Panc1 (cell line): Measurements from ENCODE around the gene MPPED1. TPM values are rescaled to one million over a fixed set of nuclear protein-coding genes. Genes with fewer than 3 reads are reported as not detected.

Experiments
- ATAC-seq: fragments of 200-7000 bp; cut with Tn5 transposase; 2 replicates; pipeline ENCODE4 v1.9.1; 2020; ENCODE audit warnings: mild to moderate bottlenecking, moderate library complexity
- BruUV-seq: library from RNA; stranded (reverse); fragments of 400-500 nt; replicated peaks from 2 replicates; lab custom pipeline; 2021; lab: Mats Ljungman, UMichigan
- CTCF ChIA-PET: fragments of 300-600 bp; sonication (Branson Sonifier 250); formaldehyde crosslinking; loops from one replicate; lab custom pipeline; 2022; ENCODE audit warnings: antibody characterized with exemption; lab: Charles Lee
- POLR2A ChIA-PET: fragments of 300-600 bp; sonication (Branson Sonifier 250); formaldehyde crosslinking; loops from one replicate; lab custom pipeline; 2022; ENCODE audit warnings: antibody characterized with exemption; lab: Charles Lee
- DNase-seq: peaks from one replicate; pipeline ENCODE4 v3.0.0-alpha.2; 2010; ENCODE audit warnings: low read depth, low spot score
- H3K27ac ChIP-seq: 2 replicates; pipeline ENCODE4 v1.5.1; 2011; ENCODE audit warnings: mild to moderate bottlenecking, low read length, inconsistent platforms
- H3K27me3 ChIP-seq: fragments of 200-500 bp; sonication (Bioruptor generic); 2 replicates; pipeline ENCODE4 v1.6.0; 2014; ENCODE audit warnings: low read length, inconsistent platforms; ENCODE audit not compliant: control insufficient read depth, insufficient read depth
- H3K36me3 ChIP-seq: fragments of 200-500 bp; sonication (Bioruptor generic); 2 replicates; pipeline ENCODE4 v1.5.1; 2014; ENCODE audit warnings: inconsistent platforms, mild to moderate bottlenecking, low read length, moderate library complexity; ENCODE audit not compliant: control insufficient read depth, insufficient read depth
- H3K4me1 ChIP-seq: 2 replicates; pipeline ENCODE4 v1.5.1; 2011; ENCODE audit warnings: inconsistent platforms, mild to moderate bottlenecking, low read length, moderate library complexity; ENCODE audit not compliant: control insufficient read depth, insufficient read depth
- H3K4me3 ChIP-seq, 2 experiments: 2 replicates each; pipeline ENCODE4 v1.5.1; 2011 to 2012; ENCODE audit warnings: low read depth in 2 of 2, low read length in 2 of 2, mild to moderate bottlenecking in 2 of 2, inconsistent platforms in 1 of 2, moderate library complexity in 1 of 2
- H3K9me3 ChIP-seq: fragments of 200-500 bp; sonication (Bioruptor generic); 2 replicates; pipeline ENCODE4 v1.5.1; 2014; ENCODE audit warnings: low read depth, mild to moderate bottlenecking, inconsistent platforms, low read length, moderate library complexity; ENCODE audit not compliant: control insufficient read depth, insufficient read depth
- CTCF ChIP-seq: fragments of 450-650 bp; IDR thresholded peaks from 2 replicates; pipeline ENCODE4 v1.5.1; 2017; ENCODE audit warnings: mild to moderate bottlenecking
- POLR2AphosphoS5 ChIP-seq: IDR thresholded peaks from 2 replicates; pipeline ENCODE4 v1.6.1; 2012; ENCODE audit warnings: mild to moderate bottlenecking, low read depth, low read length, moderate library complexity
- REST ChIP-seq, 2 experiments: IDR thresholded peaks; 2 replicates each; pipeline ENCODE4 v1.6.1; 2011 to 2012; ENCODE audit warnings: low read depth in 2 of 2, control low read depth in 1 of 2, low read length in 1 of 2, mild to moderate bottlenecking in 1 of 2, moderate library complexity in 1 of 2; ENCODE audit not compliant: insufficient read depth in 1 of 2
- SIN3A ChIP-seq: IDR thresholded peaks from 2 replicates; pipeline ENCODE4 v1.6.1; 2012; ENCODE audit warnings: low read depth, mild to moderate bottlenecking, low read length, moderate library complexity, borderline replicate concordance; ENCODE audit not compliant: insufficient read depth
- TCF7L2 ChIP-seq: IDR thresholded peaks from 2 replicates; pipeline ENCODE4 v1.6.1; 2011; ENCODE audit warnings: mild to moderate bottlenecking, low read depth, low read length, inconsistent platforms
- in situ Hi-C: cut with HindIII; loops from 2 replicates; pipeline ENCODE4 v1.10.0; 2016; ENCODE audit warnings: low sequenced_read_pairs, low pct_unique_long_range_greater_than_20kb
- intact Hi-C: fragments of 100-400 bp; cut with micrococcal nuclease; formaldehyde crosslinking; loops from one replicate; pipeline ENCODE4 v1.10.0; 2022; ENCODE audit not compliant: unreplicated experiment
- total RNA-seq: library from RNA; stranded (reverse); gene quantifications from one replicate; pipeline ENCODE4 v1.2.1, GENCODE V29; 2021; ENCODE audit not compliant: unreplicated experiment

Gene MPPED1
- total RNA-seq, 1 experiment from 2014 or later, result not detected

- Histone ChIP-seq H3K9me3 (no peaks in the 10 kb centered on the region), H3K4me3 (no peak overlapping the region), H3K36me3 (no peaks in the 10 kb centered on the region), H3K27ac (no peak overlapping the region), H3K4me1 (no peaks in the 10 kb centered on the region), H3K27me3 (no peaks in the 10 kb centered on the region)
- BruUV-seq, result no TSS peak
- CTCF ChIA-PET, result no interaction called here
- TF ChIP-seq REST (IDR thresholded peaks at IDR 0.05; ENCODE audit: insufficient read depth in 1 of 2, low read depth in 2 of 2, low read length in 1 of 2) (no peak), CTCF (no peak), POLR2AphosphoS5 (no peak), TCF7L2 (no peak), SIN3A (no peak)
- intact Hi-C loops (no loop called here), in situ Hi-C loops (no loop called here)
- POLR2A ChIA-PET, result no interaction called here
- no peak for ATAC-seq
- no peak for DNase-seq
Observed at GRCh38 chr22:43550672-43551071, 138.9 kb downstream of the MPPED1 start.

- intact Hi-C loops, result no loop called here
Observed at GRCh38 chr22:43553451-43554258, 141.8 kb downstream of the MPPED1 start.

More at GRCh38 chr22:43553451-43554258, 141.8 kb downstream of the MPPED1 start:
- TF ChIP-seq REST (IDR thresholded peaks at IDR 0.05; ENCODE audit: insufficient read depth in 1 of 2, low read depth in 2 of 2, low read length in 1 of 2), result no peak
- no peak for TF ChIP-seq CTCF
- TF ChIP-seq TCF7L2, result no peak
- TF ChIP-seq POLR2AphosphoS5, result no peak
- no peak for TF ChIP-seq SIN3A
- H3K27me3 ChIP-seq, result no peaks in the 10 kb centered on the region
- no TSS peak for BruUV-seq
- CTCF ChIA-PET, result no interaction called here
- H3K36me3 ChIP-seq, result no peaks in the 10 kb centered on the region
- POLR2A ChIA-PET, result no interaction called here
- DNase-seq, result no peak
- peaks cover 3% of the 10 kb centered on the region; the same call in 1 of the 2 replicates for H3K9me3 ChIP-seq
- H3K4me1 ChIP-seq, result no peaks in the 10 kb centered on the region
- H3K27ac ChIP-seq, result no peak overlapping the region
- no peak for ATAC-seq
- in situ Hi-C loops, result no loop called here
- no peak overlapping the region for H3K4me3 ChIP-seq
